Sigmoid colon (tissue), 3 donors: ENCODE measurements around the gene ZBTB22.

Source experiments
- CTCF ChIP-seq, 4 experiments: fragments of 450-650 bp in 3 of 4; fragments of 200-600 bp in 1 of 4; IDR thresholded peaks; one replicate each; pipeline ENCODE4 v1.5.1; 2016 to 2019; ENCODE audit warnings: antibody characterized with exemption in 4 of 4, mild to moderate bottlenecking in 3 of 4, moderate library complexity in 2 of 4
- POLR2A ChIP-seq, 2 donors: fragments of 450-650 bp; IDR thresholded peaks; one replicate each; pipeline ENCODE4 v1.6.1; 2016; ENCODE audit warnings: antibody characterized with exemption in 2 of 2, mild to moderate bottlenecking in 2 of 2, moderate library complexity in 2 of 2

DNA sequence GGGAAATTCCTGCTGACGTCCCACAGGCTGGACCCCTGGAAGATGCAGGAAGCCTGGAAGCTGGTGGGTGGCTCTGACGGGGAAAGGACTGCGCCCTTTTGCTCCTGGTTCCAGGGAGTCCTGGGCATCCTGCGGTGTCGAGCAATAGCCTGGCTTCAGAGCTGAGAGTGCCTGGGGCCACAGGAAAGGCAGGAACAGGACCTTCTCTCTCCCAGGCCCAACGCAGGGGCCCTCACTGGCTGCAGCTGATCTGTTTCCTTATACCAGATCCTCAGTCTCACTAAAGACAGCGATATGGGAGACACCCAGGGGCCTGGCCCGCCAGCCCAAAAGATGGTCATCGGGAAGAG, 39.2 kb downstream of the ZBTB22 start:
- TF ChIP-seq CTCF (IDR thresholded peaks at IDR 0.05): no peak
- no peak for TF ChIP-seq POLR2A (IDR thresholded peaks at IDR 0.05)
